ENCODE measurements around the gene ARHGEF3.

ARHGEF3 gene

GRCh38 chr3:56782215-56782614 lies 19.5 kb downstream of the ARHGEF3 start:
- no peak overlapping the region for H3K4me3 ChIP-seq (ENCODE audit: low read depth, low read length)
- TF ChIP-seq CTCF (IDR thresholded peaks at IDR 0.05; ENCODE audit: low read depth, low read length, missing control alignments) = no peak
- DNase-seq (ENCODE audit: low read depth) = no peak
- in situ Hi-C loops (cut with HindIII; ENCODE audit: low sequenced_read_pairs) = no loop called here

GRCh38 chr3:56781762-56782161 lies 20.0 kb downstream of the ARHGEF3 start:
- no peak overlapping the region for H3K4me3 ChIP-seq (ENCODE audit: low read depth, low read length)
- in situ Hi-C loops (cut with HindIII; ENCODE audit: low sequenced_read_pairs) = no loop called here

GRCh38 chr3:56780936-56781335 lies 20.8 kb downstream of the ARHGEF3 start:
- TF ChIP-seq CTCF (IDR thresholded peaks at IDR 0.05; ENCODE audit: low read depth, low read length, missing control alignments) = no peak
- no peak for DNase-seq (ENCODE audit: low read depth)
- in situ Hi-C loops (cut with HindIII; ENCODE audit: low sequenced_read_pairs) = no loop called here
- H3K4me3 ChIP-seq (ENCODE audit: low read depth, low read length) = no peak overlapping the region

More at GRCh38 chr3:56781762-56782161, 20.0 kb downstream of the ARHGEF3 start:
- DNase-seq (ENCODE audit: low read depth) = no peak
- TF ChIP-seq CTCF (IDR thresholded peaks at IDR 0.05; ENCODE audit: low read depth, low read length, missing control alignments) = no peak

DNA sequence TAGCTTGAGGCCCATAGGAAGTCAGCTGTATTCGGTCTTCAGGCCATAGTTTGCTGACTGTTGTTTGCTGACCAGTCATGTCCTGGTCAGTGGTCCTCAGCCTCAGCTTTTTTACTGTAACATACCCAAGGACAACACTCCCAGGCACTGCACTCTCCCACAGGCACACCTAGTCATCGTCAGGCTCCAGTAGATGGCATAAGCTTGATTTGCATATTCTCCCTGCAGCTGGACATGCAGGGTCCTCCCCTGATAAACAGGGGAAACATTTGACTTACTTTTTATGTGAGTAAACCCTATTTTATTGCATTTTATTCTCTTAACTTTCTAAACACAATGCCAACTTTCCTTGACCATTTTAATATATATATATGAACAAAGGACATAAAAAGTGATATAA lies 22.9 kb downstream of the ARHGEF3 start:
- in situ Hi-C loops (cut with HindIII; ENCODE audit: low sequenced_read_pairs) = no loop called here
- DNase-seq (ENCODE audit: low read depth) = no peak
- TF ChIP-seq CTCF (IDR thresholded peaks at IDR 0.05; ENCODE audit: low read depth, low read length, missing control alignments) = no peak
- H3K4me3 ChIP-seq (ENCODE audit: low read depth, low read length) = no peak overlapping the region

DNA sequence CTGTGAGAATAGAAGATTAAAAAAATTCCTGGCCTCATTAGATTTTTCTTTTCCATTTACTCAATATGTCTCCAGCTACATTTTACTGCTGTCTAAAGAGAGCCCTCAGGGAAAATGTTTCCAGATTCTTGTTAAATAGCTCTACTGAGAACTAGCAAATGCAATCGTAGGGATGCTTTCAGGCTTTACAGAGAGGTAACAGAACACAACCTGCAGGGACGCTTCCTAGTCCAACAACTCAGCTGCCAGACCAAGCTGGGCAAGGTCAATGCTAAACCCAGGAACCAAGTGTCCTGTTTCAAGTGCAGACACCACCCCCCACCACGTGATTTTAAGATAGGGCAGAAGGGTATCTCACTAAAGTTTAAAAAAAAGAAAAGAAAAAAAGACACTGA lies 25.2 kb downstream of the ARHGEF3 start:
- H3K4me3 ChIP-seq (ENCODE audit: low read depth, low read length) = no peak overlapping the region
- in situ Hi-C loops (cut with HindIII; ENCODE audit: low sequenced_read_pairs) = no loop called here
- TF ChIP-seq CTCF (IDR thresholded peaks at IDR 0.05; ENCODE audit: low read depth, low read length, missing control alignments) = no peak
- no peak for DNase-seq (ENCODE audit: low read depth)

GRCh38 chr3:56775838-56776555 lies 25.8 kb downstream of the ARHGEF3 start:
- no peak for TF ChIP-seq CTCF (IDR thresholded peaks at IDR 0.05; ENCODE audit: low read depth, low read length, missing control alignments)
- H3K4me3 ChIP-seq (ENCODE audit: low read depth, low read length) = no peak overlapping the region
- in situ Hi-C loops (cut with HindIII; ENCODE audit: low sequenced_read_pairs) = no loop called here
- DNase-seq (ENCODE audit: low read depth) = no peak
